Heart left ventricle (tissue), 13 donors: Measurements from ENCODE around the gene SPDYE4.

Source experiments
- CTCF ChIP-seq, 12 donors: fragments of 200-600 bp; sonication (generic) in 4 of 12; IDR thresholded peaks; one replicate each; pipeline versions ENCODE4 v1.5.0 to v1.8.0; 2018 to 2022; ENCODE audit warnings: antibody characterized with exemption in 12 of 12, mild to moderate bottlenecking in 5 of 12
- POLR2A ChIP-seq, 2 donors: fragments of 450-650 bp; IDR thresholded peaks; one replicate each; pipeline ENCODE4 v1.6.1; 2017; ENCODE audit warnings: antibody characterized with exemption in 2 of 2, mild to moderate bottlenecking in 2 of 2, moderate library complexity in 2 of 2
- donor health status: ischemic (EF 13 %, LVEDD 7.1; RV severe dilation, severe dysfunction).
- donor health status: DM: no; HTN: yes; CAD: no.
- donor health status: DM: no; HTN: no; CAD: no.
- donor health status: ischemic (EF 25% LVEDD 6.9; RV normal size, moderate dysfunction).
- donor health status: ischemic (EF 25% LVEDD 5.7; RV mildly dilated, moderate dysfunction).
- donor health status: ischemic (EF 35%, LVEDD 5.7; RV mildly dilated, moderate dysfunction).
- donor health status: nonischemic (EF 11% LVEDD 7.7; RV severe dilation, severe dysfunction).
- donor health status: DM: yes; HTN: yes; CAD: no.
- donor health status: PGD.
- donor health status: ischemic (EF 29% LVEDD 5.4; RV normal size, mild dysfunction).
- donor health status: nonischemic (EF 23%, LVEDD 6.1; RV moderate dilation, normal function).

GRCh38 chr17:8735336-8735939 lies 22.9 kb downstream of the SPDYE4 start:
- TF ChIP-seq CTCF (IDR thresholded peaks at IDR 0.05) (no peak), POLR2A (IDR thresholded peaks at IDR 0.05) (no peak)
